HepG2 (cell line): ENCODE data around the gene TTBK1. TPM values are rescaled to one million over a fixed set of nuclear protein-coding genes. Genes with fewer than 3 reads are reported as not detected.
A peak's percentile ranks its signal among the peaks of the same experiment; 100 is the strongest.

Source experiments
- BATF2 ChIP-seq: sonication (generic); formaldehyde crosslinking; IDR thresholded peaks from 2 replicates; pipeline ENCODE4 v1.8.0; 2022; ENCODE audit warnings: mild to moderate bottlenecking, missing genetic modification reagents, moderate library complexity
- GTF3A ChIP-seq: sonication (generic); formaldehyde crosslinking; conservative IDR thresholded peaks from 2 replicates; pipeline ENCODE4 v1.4.0; 2020; ENCODE audit warnings: mild to moderate bottlenecking, missing genetic modification reagents
- MAFK ChIP-seq, 2 experiments: IDR thresholded peaks in 1 of 2; conservative IDR thresholded peaks in 1 of 2; 2 replicates each; pipeline ENCODE4 v1.6.1; 2011; ENCODE audit warnings: improper control_type of control experiment in 2 of 2, low read length in 2 of 2
- MEF2D ChIP-seq: sonication (generic); formaldehyde crosslinking; IDR thresholded peaks from 2 replicates; pipeline ENCODE4 v1.5.1; 2020; ENCODE audit warnings: mild to moderate bottlenecking, missing genetic modification reagents
- SIN3A ChIP-seq: IDR thresholded peaks from 2 replicates; pipeline ENCODE4 v1.6.1; 2011; ENCODE audit warnings: low read depth, mild to moderate bottlenecking, control low read depth, low read length, borderline replicate concordance
- SMC3 ChIP-seq: IDR thresholded peaks from 2 replicates; pipeline ENCODE4 v1.6.1; 2011; ENCODE audit warnings: low read length, improper control_type of control experiment
- ZBTB21 ChIP-seq: sonication (generic); formaldehyde crosslinking; IDR thresholded peaks from 2 replicates; pipeline ENCODE4 v1.4.0; 2020; ENCODE audit warnings: missing genetic modification reagents
- ZFY ChIP-seq: sonication (generic); formaldehyde crosslinking; IDR thresholded peaks from 2 replicates; pipeline ENCODE4 v1.4.0; 2020; ENCODE audit warnings: missing genetic modification reagents
- ZKSCAN8 ChIP-seq: IDR thresholded peaks from 2 replicates; pipeline ENCODE4 v1.6.1; 2016; ENCODE audit warnings: borderline replicate concordance, missing genetic modification reagents, missing compliant biosample characterization
- ZNF207 ChIP-seq: fragments of 450-650 bp; IDR thresholded peaks from 2 replicates; pipeline ENCODE4 v1.6.1; 2016; ENCODE audit warnings: antibody characterized with exemption, borderline replicate concordance
- ZNF234 ChIP-seq: sonication (generic); formaldehyde crosslinking; conservative IDR thresholded peaks from 2 replicates; pipeline ENCODE4 v1.5.1; 2020; ENCODE audit warnings: mild to moderate bottlenecking, missing genetic modification reagents
- ZNF251 ChIP-seq: sonication (generic); formaldehyde crosslinking; IDR thresholded peaks from 2 replicates; pipeline ENCODE4 v1.9.0; 2021; ENCODE audit warnings: mild to moderate bottlenecking, missing genetic modification reagents
- ZNF354B ChIP-seq: sonication (generic); formaldehyde crosslinking; IDR thresholded peaks from 2 replicates; pipeline ENCODE4 v1.8.0; 2022; ENCODE audit warnings: mild to moderate bottlenecking, missing genetic modification reagents
- ZNF572 ChIP-seq: sonication (generic); formaldehyde crosslinking; IDR thresholded peaks from 2 replicates; pipeline ENCODE4 v1.5.1; 2020; ENCODE audit warnings: mild to moderate bottlenecking, missing genetic modification reagents
- ZNF770 ChIP-seq: sonication (generic); formaldehyde crosslinking; IDR thresholded peaks from 2 replicates; pipeline ENCODE4 v1.5.0; 2020; ENCODE audit warnings: mild to moderate bottlenecking, missing genetic modification reagents
- ZNF816 ChIP-seq: sonication (generic); formaldehyde crosslinking; IDR thresholded peaks from 2 replicates; pipeline ENCODE4 v1.8.0; 2022; ENCODE audit warnings: missing genetic modification reagents, mild to moderate bottlenecking, borderline replicate concordance
- ZSCAN31 ChIP-seq: sonication (generic); formaldehyde crosslinking; IDR thresholded peaks from 2 replicates; pipeline ENCODE4 v1.5.0; 2020; ENCODE audit warnings: low read depth, mild to moderate bottlenecking, missing genetic modification reagents
- polyA plus RNA-seq, 8 experiments: library from polyadenylated mRNA; depleted of rRNA in 3 of 8; stranded (reverse) in 7 of 8; unstranded in 1 of 8; fragments of >200 nt; fragmentation: Illumina TruSeq in 4 of 8; extraction: Trizol in 4 of 8; gene quantifications; 2 replicates each; pipeline versions ENCODE4 v1.2.1 to v1.2.3, GENCODE V29; 2011 to 2016; ENCODE audit warnings: low read depth in 4 of 8, missing spikeins in 1 of 8, mixed read lengths in 1 of 8; ENCODE audit not compliant: insufficient read depth in 1 of 8
- total RNA-seq, 5 experiments: library from RNA; depleted of rRNA; stranded (reverse); fragments of >200 nt; fragmentation: Illumina TruSeq; extraction: Trizol; gene quantifications; 2 replicates each; pipeline ENCODE4 v1.2.3, GENCODE V29; 2016; ENCODE audit warnings: low read depth in 1 of 5
- TF ChIP-seq, protein P1 (sequence below): sonication (generic); formaldehyde crosslinking; IDR thresholded peaks from 2 replicates; pipeline ENCODE4 v1.4.0; 2020; ENCODE audit warnings: missing genetic modification reagents, mild to moderate bottlenecking, borderline replicate concordance
- TF ChIP-seq, protein P2 (sequence below): sonication (generic); formaldehyde crosslinking; IDR thresholded peaks from 2 replicates; pipeline ENCODE4 v1.5.0; 2020; ENCODE audit warnings: missing genetic modification reagents
- TF ChIP-seq, protein P3 (sequence below): sonication (generic); formaldehyde crosslinking; IDR thresholded peaks from 2 replicates; pipeline ENCODE4 v1.8.0; 2022; ENCODE audit warnings: missing genetic modification reagents, mild to moderate bottlenecking, borderline replicate concordance
- TF ChIP-seq, protein P4 (sequence below): sonication (generic); formaldehyde crosslinking; conservative IDR thresholded peaks from 2 replicates; pipeline ENCODE4 v1.5.0; 2020; ENCODE audit warnings: missing genetic modification reagents

TTBK1 gene
- total and polyA plus RNA-seq, 2 of the 13 experiments (the other 11 are each of a cell fraction or from before 2014, with no cell fraction given): 0.24 to 0.33 TPM

GRCh38 chr6:43274916-43275597, 31.8 kb downstream of the TTBK1 start (continued):
- 0 out of 2 replicates have a peak, but pooled peaks have one; percentile 16 for TF ChIP-seq ZNF770 (CRISPR knock-in tag)
- TF ChIP-seq, protein P1, sequence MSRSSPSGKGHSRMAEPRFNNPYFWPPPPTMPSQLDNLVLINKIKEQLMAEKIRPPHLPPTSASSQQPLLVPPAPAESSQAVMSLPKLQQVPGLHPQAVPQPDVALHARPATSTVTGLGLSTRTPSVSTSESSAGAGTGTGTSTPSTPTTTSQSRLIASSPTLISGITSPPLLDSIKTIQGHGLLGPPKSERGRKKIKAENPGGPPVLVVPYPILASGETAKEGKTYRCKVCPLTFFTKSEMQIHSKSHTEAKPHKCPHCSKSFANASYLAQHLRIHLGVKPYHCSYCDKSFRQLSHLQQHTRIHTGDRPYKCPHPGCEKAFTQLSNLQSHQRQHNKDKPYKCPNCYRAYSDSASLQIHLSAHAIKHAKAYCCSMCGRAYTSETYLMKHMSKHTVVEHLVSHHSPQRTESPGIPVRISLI (CRISPR knock-in tag): peak; percentile 74
- TF ChIP-seq MEF2D (CRISPR knock-in tag): no peak
- peak; percentile 30; the same call in 1 of the 2 replicates for TF ChIP-seq ZNF251 (CRISPR knock-in tag)
- no peak for TF ChIP-seq SIN3A
- no peak for TF ChIP-seq ZNF816
- no peak for TF ChIP-seq ZNF234 (CRISPR knock-in tag)
- TF ChIP-seq ZNF354B (CRISPR knock-in tag): no peak
- TF ChIP-seq ZKSCAN8 (CRISPR knock-in tag): 0 out of 2 replicates have a peak, but pooled peaks have one; percentile 42
- TF ChIP-seq, protein P2, sequence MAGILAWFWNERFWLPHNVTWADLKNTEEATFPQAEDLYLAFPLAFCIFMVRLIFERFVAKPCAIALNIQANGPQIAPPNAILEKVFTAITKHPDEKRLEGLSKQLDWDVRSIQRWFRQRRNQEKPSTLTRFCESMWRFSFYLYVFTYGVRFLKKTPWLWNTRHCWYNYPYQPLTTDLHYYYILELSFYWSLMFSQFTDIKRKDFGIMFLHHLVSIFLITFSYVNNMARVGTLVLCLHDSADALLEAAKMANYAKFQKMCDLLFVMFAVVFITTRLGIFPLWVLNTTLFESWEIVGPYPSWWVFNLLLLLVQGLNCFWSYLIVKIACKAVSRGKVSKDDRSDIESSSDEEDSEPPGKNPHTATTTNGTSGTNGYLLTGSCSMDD (CRISPR knock-in tag): no peak
- TF ChIP-seq GTF3A (CRISPR knock-in tag): peak; percentile 92; the same call in 1 of the 2 replicates
- no peak for TF ChIP-seq ZNF207
- TF ChIP-seq SMC3: no peak
- no peak for TF ChIP-seq ZNF572 (CRISPR knock-in tag)
- TF ChIP-seq ZFY (CRISPR knock-in tag): peak; percentile 77
- no peak; the same call in 1 of the 2 replicates for TF ChIP-seq ZSCAN31 (CRISPR knock-in tag)
- TF ChIP-seq MAFK (conservative IDR thresholded peaks at IDR 0.05 in 1 of 2, IDR thresholded peaks at IDR 0.05 in 1 of 2; ENCODE audit: low read length in 2 of 2): no peak
- peak; percentile 89; the same call in 1 of the 2 replicates for TF ChIP-seq BATF2 (CRISPR knock-in tag)
- TF ChIP-seq, protein P3, sequence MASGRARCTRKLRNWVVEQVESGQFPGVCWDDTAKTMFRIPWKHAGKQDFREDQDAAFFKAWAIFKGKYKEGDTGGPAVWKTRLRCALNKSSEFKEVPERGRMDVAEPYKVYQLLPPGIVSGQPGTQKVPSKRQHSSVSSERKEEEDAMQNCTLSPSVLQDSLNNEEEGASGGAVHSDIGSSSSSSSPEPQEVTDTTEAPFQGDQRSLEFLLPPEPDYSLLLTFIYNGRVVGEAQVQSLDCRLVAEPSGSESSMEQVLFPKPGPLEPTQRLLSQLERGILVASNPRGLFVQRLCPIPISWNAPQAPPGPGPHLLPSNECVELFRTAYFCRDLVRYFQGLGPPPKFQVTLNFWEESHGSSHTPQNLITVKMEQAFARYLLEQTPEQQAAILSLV (CRISPR knock-in tag): peak; percentile 91; the same call in 1 of the 2 replicates
- TF ChIP-seq, protein P4, sequence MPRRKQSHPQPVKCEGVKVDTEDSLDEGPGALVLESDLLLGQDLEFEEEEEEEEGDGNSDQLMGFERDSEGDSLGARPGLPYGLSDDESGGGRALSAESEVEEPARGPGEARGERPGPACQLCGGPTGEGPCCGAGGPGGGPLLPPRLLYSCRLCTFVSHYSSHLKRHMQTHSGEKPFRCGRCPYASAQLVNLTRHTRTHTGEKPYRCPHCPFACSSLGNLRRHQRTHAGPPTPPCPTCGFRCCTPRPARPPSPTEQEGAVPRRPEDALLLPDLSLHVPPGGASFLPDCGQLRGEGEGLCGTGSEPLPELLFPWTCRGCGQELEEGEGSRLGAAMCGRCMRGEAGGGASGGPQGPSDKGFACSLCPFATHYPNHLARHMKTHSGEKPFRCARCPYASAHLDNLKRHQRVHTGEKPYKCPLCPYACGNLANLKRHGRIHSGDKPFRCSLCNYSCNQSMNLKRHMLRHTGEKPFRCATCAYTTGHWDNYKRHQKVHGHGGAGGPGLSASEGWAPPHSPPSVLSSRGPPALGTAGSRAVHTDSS: no peak
- no peak for TF ChIP-seq ZBTB21 (CRISPR knock-in tag)
